IMR-90 (cell line): Measurements from ENCODE around the gene WDR27. TPM values are rescaled to one million over a fixed set of nuclear protein-coding genes. Genes with fewer than 3 reads are reported as not detected.

Source experiments
- ATAC-seq: fragments of 200-7000 bp; cut with Tn5 transposase; 2 replicates; pipeline ENCODE4 v1.9.1; 2020; ENCODE audit warnings: low read depth, mild to moderate bottlenecking, moderate library complexity
- BruUV-seq: library from RNA; stranded (reverse); fragments of 400-500 nt; replicated peaks from 2 replicates; lab custom pipeline; 2021; lab: Mats Ljungman, UMichigan
- CTCF ChIA-PET: fragments of 300-600 bp; formaldehyde crosslinking; extraction: SDS; loops from one replicate; lab custom pipeline; 2021; ENCODE audit warnings: antibody characterized with exemption; lab: Yijun Ruan, JAX
- POLR2A ChIA-PET: fragments of 300-600 bp; sonication (Branson Sonifier 250); formaldehyde crosslinking; loops from one replicate; lab custom pipeline; 2022; ENCODE audit warnings: antibody characterized with exemption; ENCODE audit not compliant: unreplicated experiment; lab: Charles Lee
- DNase-seq: peaks from one replicate; pipeline ENCODE4 v3.0.0; 2013
- H2AFZ ChIP-seq: replicated peaks from 2 replicates; pipeline ENCODE3; 2013; ENCODE audit warnings: low read length, mild to moderate bottlenecking; ENCODE audit not compliant: poor library complexity
- H2AK5ac ChIP-seq: 2 replicates; pipeline ENCODE4 v1.6.1; 2013; ENCODE audit warnings: low read depth, low read length, inconsistent platforms
- H2AK9ac ChIP-seq: replicated peaks from 2 replicates; pipeline ENCODE3; 2013; ENCODE audit warnings: mild to moderate bottlenecking, low read depth, low read length, moderate library complexity; ENCODE audit not compliant: poor library complexity
- H2BK120ac ChIP-seq: 2 replicates; pipeline ENCODE4 v1.6.1; 2013; ENCODE audit warnings: low read depth, low read length, inconsistent platforms
- H2BK15ac ChIP-seq: 3 replicates; pipeline ENCODE4 v1.6.1; 2013; ENCODE audit warnings: low read depth, low read length, inconsistent platforms
- H2BK20ac ChIP-seq: 2 replicates; pipeline ENCODE4 v1.6.1; 2013; ENCODE audit warnings: low read depth, mild to moderate bottlenecking, inconsistent platforms, low read length, moderate library complexity
- H2BK5ac ChIP-seq: 2 replicates; pipeline ENCODE4 v1.6.1; 2013; ENCODE audit warnings: mild to moderate bottlenecking, low read depth, low read length, inconsistent platforms; ENCODE audit not compliant: poor library complexity, severe bottlenecking
- H3K14ac ChIP-seq: replicated peaks from 2 replicates; pipeline ENCODE4 v1.6.1; 2013; ENCODE audit warnings: low read depth, low read length, inconsistent platforms
- H3K18ac ChIP-seq: 2 replicates; pipeline ENCODE4 v1.6.1; 2013; ENCODE audit warnings: low read depth, low read length, control low read depth
- H3K23ac ChIP-seq: 2 replicates; pipeline ENCODE4 v1.6.1; 2013; ENCODE audit warnings: low read depth, low read length, inconsistent platforms
- H3K27ac ChIP-seq: 2 replicates; pipeline ENCODE4 v1.5.1; 2013; ENCODE audit warnings: mild to moderate bottlenecking, control low read depth, low read length; ENCODE audit not compliant: insufficient read depth
- H3K27me3 ChIP-seq: 2 replicates; pipeline ENCODE4 v1.6.1; 2013; ENCODE audit warnings: low read length; ENCODE audit not compliant: control insufficient read depth, insufficient read depth
- H3K36me3 ChIP-seq: 2 replicates; pipeline ENCODE4 v1.6.1; 2013; ENCODE audit warnings: low read length, mixed read lengths; ENCODE audit not compliant: control insufficient read depth, insufficient read depth
- H3K4ac ChIP-seq: 2 replicates; pipeline ENCODE4 v1.6.1; 2013; ENCODE audit warnings: low read depth, low read length, inconsistent platforms
- H3K4me1 ChIP-seq: 2 replicates; pipeline ENCODE4 v1.6.1; 2013; ENCODE audit warnings: low read length, mixed read lengths; ENCODE audit not compliant: control insufficient read depth, insufficient read depth
- H3K4me2 ChIP-seq: 2 replicates; pipeline ENCODE4 v1.6.1; 2013; ENCODE audit warnings: low read depth, mild to moderate bottlenecking, control low read depth, low read length, moderate library complexity
- H3K4me3 ChIP-seq: 2 replicates; pipeline ENCODE4 v1.5.1; 2013; ENCODE audit warnings: low read depth, mild to moderate bottlenecking, control low read depth, low read length, moderate library complexity; ENCODE audit not compliant: insufficient read depth
- H3K56ac ChIP-seq: 2 replicates; pipeline ENCODE4 v1.6.1; 2013; ENCODE audit warnings: low read length, inconsistent platforms; ENCODE audit not compliant: insufficient read depth; ENCODE audit errors: extremely low read depth
- H3K79me1 ChIP-seq, 2 experiments: 2 replicates each; pipeline ENCODE4 v1.6.1; 2013; ENCODE audit warnings: low read length in 2 of 2, inconsistent platforms in 1 of 2, low read depth in 1 of 2
- H3K9ac ChIP-seq: 2 replicates; pipeline ENCODE4 v1.6.1; 2013; ENCODE audit warnings: low read depth, low read length, control low read depth
- H3K9me1 ChIP-seq: 2 replicates; pipeline ENCODE4 v1.6.1; 2013; ENCODE audit warnings: low read length, inconsistent platforms; ENCODE audit not compliant: insufficient read depth
- H3K9me3 ChIP-seq: 2 replicates; pipeline ENCODE4 v1.6.1; 2013; ENCODE audit warnings: low read length; ENCODE audit not compliant: control insufficient read depth, insufficient read depth
- H4K20me1 ChIP-seq: 2 replicates; pipeline ENCODE4 v1.6.1; 2013; ENCODE audit warnings: low read length, inconsistent platforms; ENCODE audit not compliant: insufficient read depth
- H4K5ac ChIP-seq: 2 replicates; pipeline ENCODE4 v1.6.1; 2013; ENCODE audit warnings: mild to moderate bottlenecking, low read depth, low read length, control low read depth
- H4K8ac ChIP-seq, 2 experiments: 2 replicates each; pipeline ENCODE4 v1.6.1; 2013; ENCODE audit warnings: low read depth in 2 of 2, low read length in 2 of 2, control low read depth in 1 of 2, inconsistent platforms in 1 of 2
- H4K91ac ChIP-seq: 2 replicates; pipeline ENCODE4 v1.6.1; 2013; ENCODE audit warnings: low read depth, low read length, inconsistent platforms; ENCODE audit not compliant: insufficient read depth
- CEBPB ChIP-seq: IDR thresholded peaks from 2 replicates; pipeline ENCODE4 v1.6.1; 2012; ENCODE audit warnings: low read depth, low read length, improper control_type of control experiment
- MAFK ChIP-seq: IDR thresholded peaks from 2 replicates; pipeline ENCODE4 v1.6.1; 2012; ENCODE audit warnings: low read depth, low read length, improper control_type of control experiment
- WGBS, 2 experiments: methylation state at CpG; one replicate each; pipeline versions ENCODE4 v1.1.5 to v1.1.7; 2013; ENCODE audit warnings: missing lambda C conversion rate in 2 of 2; ENCODE audit not compliant: insufficient read length in 1 of 2; ENCODE audit errors: extremely low coverage in 2 of 2; 5-methylcytosine and 5-hydroxymethylcytosine counted together
- dilution Hi-C: fragments of 300-500 bp; cut with HindIII; formaldehyde crosslinking; loops from one replicate; pipeline ENCODE4 v1.14.3; 2018; ENCODE audit warnings: low sequenced_read_pairs; ENCODE audit not compliant: unreplicated experiment
- in situ Hi-C: fragments of 300-500 bp; cut with MboI; formaldehyde crosslinking; loops from 3 replicates; pipeline ENCODE4 v1.14.3; 2019; ENCODE audit warnings: low sequenced_read_pairs, inconsistent platforms, mixed read lengths
- intact Hi-C: fragments of 100-400 bp; cut with micrococcal nuclease; formaldehyde crosslinking; loops from 2 replicates; pipeline ENCODE4 v1.10.0; 2022
- polyA plus RNA-seq, 3 experiments: library from polyadenylated mRNA; depleted of rRNA; stranded (reverse); fragments of >200 nt; gene quantifications; 2 replicates each; pipeline ENCODE4 v1.2.3, GENCODE V29; 2012; ENCODE audit warnings: low replicate concordance in 1 of 3
- total RNA-seq: library from RNA; depleted of rRNA; stranded (reverse); fragments of >200 nt; gene quantifications from 2 replicates; pipeline ENCODE4 v1.2.3, GENCODE V29; 2012

The WDR27 gene
- total and polyA plus RNA-seq, 2 of the 4 experiments (the other 2 are of a cell fraction), result 7.0 to 18.5 TPM

DNA sequence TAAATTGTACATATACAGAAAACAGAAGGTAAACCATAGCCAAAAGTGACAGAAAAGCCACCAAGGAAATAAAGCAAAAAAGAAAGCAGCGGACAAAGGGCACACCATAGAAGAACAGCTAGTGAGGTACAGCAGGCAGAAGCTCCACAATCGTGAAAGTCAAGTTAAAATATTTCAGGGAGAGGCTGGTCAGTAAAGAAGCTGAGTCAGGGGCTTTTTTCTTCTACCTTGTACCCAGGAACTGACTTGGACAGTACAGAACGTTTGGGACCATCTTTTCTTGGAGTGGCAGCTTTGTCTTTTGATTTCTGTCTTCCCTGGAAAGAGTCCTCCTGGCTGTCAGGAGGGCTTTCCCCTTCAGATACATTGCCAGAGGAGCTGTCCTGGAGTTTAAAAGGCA is 8.2 kb upstream of the WDR27 start:
- ChIA-PET POLR2A (no interaction called here), CTCF (interaction anchor here (0.9 kb wide), 1 partner anchor 10 kb away, joined by 3 read pairs; no protein-coding TSS in a partner anchor)
- Histone ChIP-seq H3K4me1 (no peaks in the 10 kb centered on the region), H3K27me3 (no peaks in the 10 kb centered on the region), H3K4me2 (no peak overlapping the region), H3K18ac (no peak overlapping the region), H2BK5ac (no peak overlapping the region), H3K9ac (no peak overlapping the region), H3K14ac (no peak overlapping the region), H2AK9ac (no peak overlapping the region), H3K4ac (no peak overlapping the region), H2BK20ac (no peak overlapping the region), H3K56ac (no peak overlapping the region), H3K9me1 (0 out of 2 replicates have a peak, but pooled peaks cover 3% of the 10 kb centered on the region), H2AFZ (no peak overlapping the region), H4K8ac (no peak overlapping the region), H3K36me3 (peaks cover 36% of the 10 kb centered on the region), H3K9me3 (no peaks in the 10 kb centered on the region), H3K27ac (no peak overlapping the region), H2BK15ac (no peak overlapping the region), H4K20me1 (0 out of 2 replicates have a peak, but pooled peaks cover 3% of the 10 kb centered on the region), H3K4me3 (no peak overlapping the region), H3K23ac (no peak overlapping the region), H4K5ac (no peak overlapping the region), H3K79me1 (peaks cover 8 to 10% of the 10 kb centered on the region in 2 experiments), H2BK120ac (no peak overlapping the region), H2AK5ac (no peak overlapping the region), H4K91ac (no peak overlapping the region)
- dilution Hi-C loops, result no loop called here
- ATAC-seq, result no peak
- no TSS peak for BruUV-seq
- no peak for DNase-seq
- in situ Hi-C loops, result loop anchor here (10.0 kb wide), 1 partner anchor 825 kb away; no protein-coding TSS in a partner anchor
- intact Hi-C loops, result no loop called here
- WGBS, 2 experiments, result no CpG with 5 or more reads among the region's 3 CpGs
- TF ChIP-seq MAFK, result 0 out of 2 replicates have a peak, but pooled peaks have one; percentile 5
- TF ChIP-seq CEBPB, result no peak
